HG03521 (cell line): ENCODE results near the gene ELF2.
"Not testable (repeated sequence)": the region's sequence is repeated elsewhere in the genome, so short reads cannot be mapped to it uniquely, and the experiment has no call there.

ENCODE experiments used
- ATAC-seq: cut with Tn5 transposase; IDR thresholded peaks from one replicate; pipeline ENCODE4 v1.9.1; 2021; ENCODE audit warnings: mild to moderate bottlenecking, moderate library complexity; ENCODE audit not compliant: unreplicated experiment

ELF2 gene

DNA sequence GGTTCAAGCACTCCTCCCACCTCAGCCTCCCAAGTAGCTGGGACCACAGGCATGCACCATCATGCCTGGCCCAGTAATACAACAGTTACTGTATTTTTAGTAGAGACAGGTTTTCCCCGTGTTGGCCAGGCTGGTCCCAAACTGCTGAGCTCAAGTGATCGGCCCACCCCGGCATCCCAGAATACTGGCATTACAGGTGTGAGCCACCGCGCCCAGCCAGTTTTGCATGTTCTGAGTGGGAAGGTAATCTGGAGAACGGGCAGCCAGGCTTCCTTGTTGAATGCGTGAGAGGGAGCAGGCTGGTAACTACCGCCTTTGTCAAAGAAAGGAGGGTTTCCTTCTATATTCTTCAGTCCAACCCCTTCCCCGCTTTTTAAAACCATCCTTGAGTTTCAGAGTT, 152.3 kb downstream of the ELF2 start:
- no peak for ATAC-seq

DNA sequence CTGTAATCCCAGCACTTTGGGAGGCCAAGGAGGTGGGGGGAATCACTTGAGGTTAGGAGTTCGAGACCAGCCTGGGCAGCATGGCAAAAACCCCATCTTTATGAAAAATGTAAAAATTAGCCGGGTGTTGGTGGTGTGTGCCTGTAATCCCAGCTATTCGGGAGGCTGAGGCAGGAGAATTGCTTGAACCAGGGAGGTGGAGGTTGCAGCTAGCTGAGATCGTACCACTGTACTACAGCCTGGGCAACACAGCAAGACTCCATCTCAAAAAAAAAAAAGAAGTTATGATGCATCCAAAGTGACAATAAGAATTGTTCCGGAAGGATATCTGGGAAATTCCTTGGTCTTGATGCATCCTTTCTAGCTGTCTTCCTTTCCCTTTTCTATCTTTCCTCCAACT, 154.2 kb downstream of the ELF2 start:
- ATAC-seq: no peak

- ATAC-seq: not testable (repeated sequence)
Measured at GRCh38 chr4:139021071-139021470, 155.9 kb downstream of the ELF2 start.

GRCh38 chr4:139020384-139020783, 156.6 kb downstream of the ELF2 start:
- no peak for ATAC-seq

- no peak for ATAC-seq
Measured at GRCh38 chr4:139018971-139019758, 157.9 kb downstream of the ELF2 start.

GRCh38 chr4:139018501-139018900, 158.5 kb downstream of the ELF2 start:
- ATAC-seq: no peak

- no peak for ATAC-seq
Measured at GRCh38 chr4:139017861-139018260, 159.2 kb downstream of the ELF2 start.

GRCh38 chr4:139015948-139016471, 161.0 kb downstream of the ELF2 start:
- ATAC-seq: peak; percentile 33

GRCh38 chr4:139015269-139015947, 161.6 kb downstream of the ELF2 start, which contains the start of gene NOCT:
Gene NOCT (plus strand): TSS chr4:139015781. CDS start chr4:139015982, 201 bp downstream.
- peak; percentile 93 for ATAC-seq

GRCh38 chr4:139014371-139015268, 162.4 kb downstream of the ELF2 start:
- ATAC-seq: peak; percentile 7

- no peak for ATAC-seq
Measured at GRCh38 chr4:139011225-139011950, 165.6 kb downstream of the ELF2 start.

DNA sequence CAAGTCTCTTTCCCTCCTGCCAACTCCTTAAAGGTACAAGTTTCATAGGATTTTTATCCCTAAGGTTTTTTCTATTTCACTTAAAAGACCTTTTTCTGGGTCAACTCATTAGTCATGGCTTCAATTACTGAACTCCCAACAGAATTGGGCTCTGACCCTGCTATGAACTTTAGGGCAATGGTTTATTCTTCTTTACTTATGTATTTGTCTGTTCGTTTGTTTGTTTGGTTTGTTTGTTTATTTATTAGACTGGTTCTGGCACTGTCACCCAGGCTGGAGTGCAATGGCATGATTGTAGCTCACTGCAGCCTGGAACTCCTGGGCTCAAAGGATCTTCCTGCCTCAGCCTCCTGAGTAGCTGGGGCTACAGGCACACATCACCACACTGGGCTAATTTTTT, 167.3 kb downstream of the ELF2 start:
- ATAC-seq: no peak

DNA sequence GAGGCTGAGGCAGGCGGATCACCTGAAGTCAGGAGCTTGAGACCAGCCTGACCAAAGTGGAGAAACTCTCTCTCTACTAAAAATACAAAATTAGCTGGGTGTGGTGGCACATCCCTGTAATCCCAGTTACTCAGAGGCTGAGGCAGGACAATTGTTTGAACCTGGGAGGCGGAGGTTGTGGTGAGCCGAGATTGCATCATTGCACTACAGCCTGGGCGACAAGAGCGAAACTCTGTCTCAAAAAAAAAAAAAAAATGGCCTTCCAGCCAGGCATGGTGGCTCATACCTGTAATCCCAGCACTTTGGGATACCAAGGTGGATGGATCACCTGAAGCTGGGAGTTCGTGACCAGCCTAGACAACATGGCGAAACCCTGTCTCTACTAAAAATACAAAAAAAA, 168.7 kb downstream of the ELF2 start:
- not testable (repeated sequence) for ATAC-seq

DNA sequence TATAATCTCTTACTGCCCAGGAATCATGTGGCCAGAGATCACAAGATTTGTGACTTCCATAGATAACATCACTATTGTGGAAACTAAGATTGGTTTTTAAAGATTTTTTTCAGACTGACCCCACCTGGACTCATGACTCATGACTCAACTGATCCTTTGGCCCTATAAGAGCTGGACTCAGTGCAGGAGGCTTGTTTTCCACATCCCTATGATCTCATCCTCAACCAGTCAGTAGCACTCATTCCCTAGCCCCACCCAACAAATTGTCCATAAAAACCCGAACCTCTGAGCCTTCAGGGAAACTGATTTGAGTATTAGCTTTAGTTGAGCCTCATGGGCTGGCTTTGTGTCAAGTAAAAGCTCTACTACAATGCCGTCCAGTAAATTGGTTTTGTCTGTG, 169.4 kb downstream of the ELF2 start:
- ATAC-seq: no peak
